ENCODE data around the gene RHOXF1. TPM values are rescaled to one million over a fixed set of nuclear protein-coding genes. Genes with fewer than 3 reads are reported as not detected.
"Not testable (repeated sequence)": the region's sequence is repeated elsewhere in the genome, so short reads cannot be mapped to it uniquely, and the experiment has no call there.

The RHOXF1 gene, protein sequence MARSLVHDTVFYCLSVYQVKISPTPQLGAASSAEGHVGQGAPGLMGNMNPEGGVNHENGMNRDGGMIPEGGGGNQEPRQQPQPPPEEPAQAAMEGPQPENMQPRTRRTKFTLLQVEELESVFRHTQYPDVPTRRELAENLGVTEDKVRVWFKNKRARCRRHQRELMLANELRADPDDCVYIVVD
- total RNA-seq (under 1 TPM in 3 of 10 donors, not detected in 7; 0.38 to 0.45 (median 0.44) TPM), polyA plus RNA-seq (1 to 10 TPM in 1 of 2 donors, not detected in 1; 1.2 TPM)
- long read RNA-seq, donor 1: 0 reads
- long read RNA-seq, donor 2: 0 reads
- long read RNA-seq, donor 3: 0 reads

DNA sequence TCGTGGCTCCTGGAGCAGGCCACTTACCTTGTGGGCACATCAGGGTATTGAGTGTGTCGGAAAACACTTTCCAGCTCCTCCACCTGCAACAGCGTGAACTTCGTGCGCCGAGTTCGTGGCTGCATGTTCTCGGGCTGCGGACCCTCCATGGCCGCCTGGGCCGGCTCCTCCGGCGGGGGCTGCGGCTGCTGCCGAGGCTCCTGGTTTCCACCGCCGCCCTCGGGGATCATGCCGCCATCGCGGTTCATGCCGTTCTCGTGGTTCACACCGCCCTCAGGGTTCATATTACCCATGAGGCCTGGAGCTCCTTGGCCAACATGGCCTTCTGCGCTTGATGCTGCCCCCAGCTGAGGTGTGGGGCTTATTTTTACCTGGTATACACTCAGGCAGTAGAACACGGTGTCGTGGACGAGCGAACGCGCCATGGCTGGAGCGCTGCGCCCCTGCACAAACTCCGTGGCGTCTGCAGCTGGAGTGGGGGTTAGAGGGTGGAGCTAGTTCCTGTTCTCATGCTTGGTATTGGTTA, at the start of gene RHOXF1:
Gene RHOXF1, minus strand, starts transcription at position 476 of the 526 bp plus-strand sequence. Its CDS starts 51 bp downstream, at position 425.
- DNase-seq (no peak), ATAC-seq (no peak)
- Histone ChIP-seq H3K36me3 (no peaks in the 10 kb centered on the region), H3K27ac (no peak within 1 kb of the TSS), H3K4me3 (no peak within 1 kb of the TSS), H3K4me1 (no peaks in the 10 kb centered on the region), H3K9me3 (no peaks in the 10 kb centered on the region), H3K27me3 (peaks cover 0 to 12% (median 0%) of the 10 kb centered on the region in 7 donors)
- intact Hi-C loops (cut with DNase I): no loop called here
- WGBS, 2 donors: 97% methylated on average over 17 to 35 of the region's 35 CpGs
- TF ChIP-seq, protein P1, sequence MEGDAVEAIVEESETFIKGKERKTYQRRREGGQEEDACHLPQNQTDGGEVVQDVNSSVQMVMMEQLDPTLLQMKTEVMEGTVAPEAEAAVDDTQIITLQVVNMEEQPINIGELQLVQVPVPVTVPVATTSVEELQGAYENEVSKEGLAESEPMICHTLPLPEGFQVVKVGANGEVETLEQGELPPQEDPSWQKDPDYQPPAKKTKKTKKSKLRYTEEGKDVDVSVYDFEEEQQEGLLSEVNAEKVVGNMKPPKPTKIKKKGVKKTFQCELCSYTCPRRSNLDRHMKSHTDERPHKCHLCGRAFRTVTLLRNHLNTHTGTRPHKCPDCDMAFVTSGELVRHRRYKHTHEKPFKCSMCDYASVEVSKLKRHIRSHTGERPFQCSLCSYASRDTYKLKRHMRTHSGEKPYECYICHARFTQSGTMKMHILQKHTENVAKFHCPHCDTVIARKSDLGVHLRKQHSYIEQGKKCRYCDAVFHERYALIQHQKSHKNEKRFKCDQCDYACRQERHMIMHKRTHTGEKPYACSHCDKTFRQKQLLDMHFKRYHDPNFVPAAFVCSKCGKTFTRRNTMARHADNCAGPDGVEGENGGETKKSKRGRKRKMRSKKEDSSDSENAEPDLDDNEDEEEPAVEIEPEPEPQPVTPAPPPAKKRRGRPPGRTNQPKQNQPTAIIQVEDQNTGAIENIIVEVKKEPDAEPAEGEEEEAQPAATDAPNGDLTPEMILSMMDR (IDR thresholded peaks at IDR 0.05): no peak

DNA sequence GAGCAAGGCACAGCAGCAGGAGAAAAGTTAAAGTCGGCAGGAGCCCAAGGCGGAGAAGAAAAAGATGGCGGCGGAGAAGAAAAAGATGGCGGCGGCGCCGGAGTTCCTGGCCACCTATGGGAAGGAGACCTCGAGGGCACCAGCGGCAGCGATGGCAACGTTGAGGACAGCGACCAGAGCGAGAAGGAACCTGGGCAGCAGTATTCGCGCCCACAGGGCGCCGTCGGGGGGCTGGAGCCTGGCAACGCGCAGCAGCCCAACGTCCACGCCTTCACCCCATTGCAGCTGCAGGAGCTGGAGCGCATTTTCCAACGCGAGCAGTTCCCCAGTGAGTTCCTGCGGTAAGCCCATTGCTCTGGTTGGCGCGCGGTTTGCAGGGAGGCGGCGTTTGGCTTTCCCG, 43.4 kb upstream of the RHOXF1 start:
- H3K9me3 ChIP-seq; DNase-seq; H3K27me3 ChIP-seq; H3K36me3 ChIP-seq; intact Hi-C loops (cut with DNase I); H3K4me1 ChIP-seq; ATAC-seq; H3K27ac ChIP-seq; H3K4me3 ChIP-seq: not testable (repeated sequence)
- WGBS, 2 donors: 96 to 97% methylated on average over 15 to 16 of the region's 33 CpGs

DNA sequence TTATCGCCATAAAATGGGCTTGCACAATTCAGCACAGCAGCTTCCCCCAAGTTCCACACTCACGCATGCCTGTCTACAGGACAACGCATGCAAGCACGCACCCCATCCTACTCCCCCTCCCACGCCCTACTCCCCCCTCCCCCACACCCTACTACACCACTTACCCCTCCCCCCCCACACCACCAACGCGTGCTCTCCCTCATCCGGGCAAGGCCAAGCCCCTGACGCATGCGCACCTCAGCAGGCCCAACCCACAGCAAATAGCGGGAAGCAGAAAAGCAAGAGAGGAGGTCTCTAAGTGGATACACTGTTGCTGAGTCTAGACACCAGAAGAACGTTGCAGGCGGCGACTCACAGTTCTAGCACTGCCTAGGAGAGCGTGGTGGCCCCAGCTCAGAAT, 42.6 kb upstream of the RHOXF1 start, which contains the start of gene RHOXF2:
Gene RHOXF2, plus strand, starts transcription at position 301 of the 400 bp plus-strand sequence. CDS start 138 bp downstream, outside the sequence.
- DNase-seq; H3K4me1 ChIP-seq; H3K4me3 ChIP-seq; H3K9me3 ChIP-seq; ATAC-seq; H3K27me3 ChIP-seq; intact Hi-C loops (cut with DNase I); H3K27ac ChIP-seq; H3K36me3 ChIP-seq: not testable (repeated sequence)
- WGBS, 2 donors: no CpG with 5 or more reads among the region's 15 CpGs

DNA sequence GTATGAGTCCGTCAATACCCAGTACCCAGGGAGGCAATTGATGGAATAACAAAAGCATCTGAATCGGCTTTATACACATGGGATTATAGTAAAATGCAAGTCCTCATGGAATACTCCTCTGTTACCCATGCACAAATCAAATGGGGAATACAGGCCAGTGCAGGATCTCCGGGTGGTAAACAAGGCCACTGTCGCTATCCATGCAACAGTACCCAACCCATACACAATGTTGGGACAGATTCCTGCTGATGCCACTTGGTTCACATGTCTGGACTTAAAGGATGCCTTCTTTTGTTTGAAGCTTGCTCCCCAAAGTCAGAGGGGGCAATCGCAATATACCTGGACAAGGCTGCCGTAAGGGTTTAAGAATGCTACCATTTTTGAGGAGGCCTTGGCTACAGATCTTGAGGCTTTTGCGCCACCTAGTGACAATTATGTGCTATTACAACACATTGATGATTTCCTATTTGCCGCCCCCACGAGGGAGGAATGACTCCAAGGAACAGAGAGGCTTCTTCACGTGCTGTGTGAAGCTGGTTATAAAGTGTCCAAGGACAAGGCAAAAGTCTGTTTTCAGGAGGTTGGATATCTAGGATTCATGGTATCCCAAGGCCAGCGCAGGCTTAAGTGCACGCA, 34.5 kb upstream of the RHOXF1 start:
- intact Hi-C loops (cut with DNase I); H3K4me3 ChIP-seq; H3K36me3 ChIP-seq; H3K4me1 ChIP-seq; H3K27ac ChIP-seq; H3K27me3 ChIP-seq; DNase-seq: not testable (repeated sequence)
- no CpG with 5 or more reads among the region's 12 CpGs for WGBS, 2 donors
- peak in 5 of 8 donors; percentile 25 to 50 (median 41) for ATAC-seq
- H3K9me3 ChIP-seq: peaks cover 0 to 13% (median 0%) of the 10 kb centered on the region in 11 donors

DNA sequence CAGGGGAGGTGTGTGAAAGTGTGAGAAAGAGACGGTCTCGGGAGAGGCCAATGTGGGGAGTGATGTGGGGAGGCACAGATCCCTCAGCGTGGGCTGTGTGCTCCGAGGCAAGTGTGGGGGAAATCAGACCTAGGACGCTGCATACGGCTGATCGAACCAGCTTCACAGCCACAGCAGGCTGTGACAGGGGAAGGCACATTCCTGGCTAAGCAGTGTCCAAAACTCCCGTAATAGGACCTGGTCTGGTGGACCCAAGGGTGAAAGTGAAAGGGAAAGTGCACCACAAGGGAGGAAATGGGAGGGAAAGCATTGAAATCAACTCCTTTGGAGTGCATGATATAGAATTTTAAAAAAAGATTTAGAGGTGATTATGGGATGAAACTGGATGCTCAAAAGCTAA, 31.8 kb upstream of the RHOXF1 start:
- no peak for ATAC-seq
- H3K36me3 ChIP-seq: no peaks in the 10 kb centered on the region
- intact Hi-C loops (cut with DNase I): no loop called here
- 93% methylated on average over 8 of the region's 8 CpGs for WGBS, 2 donors
- H3K9me3 ChIP-seq: peaks cover 0 to 13% (median 0%) of the 10 kb centered on the region in 11 donors
- no peak overlapping the region for H3K27ac ChIP-seq
- H3K4me3 ChIP-seq: no peak overlapping the region
- TF ChIP-seq, protein P1 (IDR thresholded peaks at IDR 0.05): no peak
- DNase-seq: no peak
- H3K27me3 ChIP-seq: peaks cover 0 to 22% (median 0%) of the 10 kb centered on the region in 7 donors
- peaks cover 0 to 7% (median 0%) of the 10 kb centered on the region in 9 donors for H3K4me1 ChIP-seq

DNA sequence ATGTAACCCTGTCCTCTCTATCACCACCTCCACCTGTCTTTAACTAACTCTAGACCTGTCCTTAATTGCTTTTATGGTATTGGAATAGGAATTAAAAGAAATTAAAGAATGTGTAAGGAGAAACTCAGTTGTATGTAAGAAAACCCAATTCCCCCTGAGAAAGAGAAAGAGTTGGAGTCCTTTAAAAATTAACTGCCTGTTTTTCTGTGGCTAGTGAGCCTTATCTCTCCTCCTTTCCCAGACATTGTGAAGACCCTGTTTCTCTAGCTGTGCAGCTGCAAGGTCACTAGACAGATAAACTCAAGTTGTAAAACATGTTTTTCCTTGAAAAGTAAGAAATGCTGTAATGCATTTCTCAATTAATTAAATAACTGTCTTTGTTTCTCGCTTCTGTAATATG, 30.6 kb upstream of the RHOXF1 start:
- DNase-seq; intact Hi-C loops (cut with DNase I): not testable (repeated sequence)
- 85 to 100% methylated on average over 1 of the region's 1 CpG for WGBS, 2 donors

More for the DNA sequence above, 30.6 kb upstream of the RHOXF1 start:
- not testable (repeated sequence) for H3K27ac ChIP-seq, H3K36me3 ChIP-seq, ATAC-seq, H3K4me1 ChIP-seq, H3K4me3 ChIP-seq
- Histone ChIP-seq H3K9me3 (peaks cover 0 to 13% (median 0%) of the 10 kb centered on the region in 11 donors), H3K27me3 (peaks cover 0 to 22% (median 0%) of the 10 kb centered on the region in 7 donors)

All from heart right ventricle (tissue), 16 donors.